Large intestine (tissue), 3 donors: ENCODE measurements around the gene GDNF. TPM values are rescaled to one million over a fixed set of nuclear protein-coding genes. Genes with fewer than 3 reads are reported as not detected.
"Not testable (repeated sequence)": the region's sequence is repeated elsewhere in the genome, so short reads cannot be mapped to it uniquely, and the experiment has no call there.

Experiments used
- DNase-seq, 2 donors: peaks; one replicate each; pipeline versions ENCODE4 v3.0.0 to v3.0.0-alpha.2; 2013
- H3K27ac ChIP-seq: one replicate; pipeline ENCODE4 v1.5.1; 2013; ENCODE audit warnings: low read length
- H3K27me3 ChIP-seq: 2 replicates; pipeline ENCODE4 v1.6.1; 2013; ENCODE audit warnings: low read length; ENCODE audit not compliant: control insufficient read depth, insufficient read depth
- H3K36me3 ChIP-seq: 2 replicates; pipeline ENCODE4 v1.6.1; 2013; ENCODE audit warnings: low read length; ENCODE audit not compliant: control insufficient read depth, insufficient read depth
- H3K4me1 ChIP-seq: one replicate; pipeline ENCODE4 v1.6.1; 2013; ENCODE audit warnings: low read length; ENCODE audit not compliant: control insufficient read depth, insufficient read depth
- H3K4me3 ChIP-seq: one replicate; pipeline ENCODE4 v1.5.1; 2013; ENCODE audit warnings: low read length
- H3K9me3 ChIP-seq: one replicate; pipeline ENCODE4 v1.6.1; 2013; ENCODE audit warnings: mild to moderate bottlenecking, low read depth, low read length, moderate library complexity; ENCODE audit not compliant: control insufficient read depth
- WGBS: methylation state at CpG from one replicate; pipeline ENCODE4 v1.1.5; 2013; ENCODE audit warnings: low lambda C conversion rate; ENCODE audit not compliant: insufficient coverage; 5-methylcytosine and 5-hydroxymethylcytosine counted together
- polyA plus RNA-seq: library from polyadenylated mRNA; unstranded; fragments of 120-200 nt; gene quantifications from one replicate; pipeline ENCODE4 v1.2.1, GENCODE V29; 2013

Gene GDNF
- polyA plus RNA-seq, 1 donor: 4.2 TPM

- Histone ChIP-seq H3K27ac (no peak overlapping the region), H3K4me3 (no peak overlapping the region), H3K27me3 (no peaks in the 10 kb centered on the region), H3K9me3 (no peaks in the 10 kb centered on the region), H3K36me3 (no peaks in the 10 kb centered on the region), H3K4me1 (no peaks in the 10 kb centered on the region)
- 86% methylated on average over 1 of the region's 5 CpGs for WGBS
- no peak for DNase-seq
These were observed 52.9 kb downstream of the GDNF start for GRCh38 chr5:37786862-37787519.

GRCh38 chr5:37786416-37786815 is 53.4 kb downstream of the GDNF start:
- Histone ChIP-seq H3K4me3 (no peak overlapping the region), H3K36me3 (no peaks in the 10 kb centered on the region), H3K27ac (no peak overlapping the region), H3K27me3 (no peaks in the 10 kb centered on the region), H3K9me3 (no peaks in the 10 kb centered on the region), H3K4me1 (no peaks in the 10 kb centered on the region)
- DNase-seq: no peak
- WGBS: no CpG with 5 or more reads among the region's 2 CpGs

DNA sequence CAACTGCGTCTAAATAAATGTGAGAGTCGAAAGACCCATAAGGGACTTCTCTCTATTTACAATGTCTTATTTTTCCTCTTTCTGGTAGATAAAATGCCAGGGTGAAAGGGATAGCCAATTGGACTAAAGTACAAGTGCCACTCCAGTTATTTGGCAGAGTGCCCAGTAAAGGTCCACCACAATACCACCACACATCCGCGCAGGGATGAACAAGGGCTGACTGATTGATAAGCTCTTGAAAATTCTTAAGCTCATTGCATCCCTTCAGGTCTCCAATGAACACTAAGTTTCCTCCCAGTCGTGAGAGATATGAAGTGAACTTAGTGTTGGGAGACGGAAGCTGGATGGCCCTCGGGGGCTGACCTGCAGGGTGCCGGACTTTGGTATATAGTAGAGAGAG is 58.4 kb downstream of the GDNF start:
- H3K27ac ChIP-seq, H3K9me3 ChIP-seq, DNase-seq, H3K36me3 ChIP-seq, H3K4me3 ChIP-seq, H3K27me3 ChIP-seq, H3K4me1 ChIP-seq: not testable (repeated sequence)
- WGBS: no CpG with 5 or more reads among the region's 8 CpGs

DNA sequence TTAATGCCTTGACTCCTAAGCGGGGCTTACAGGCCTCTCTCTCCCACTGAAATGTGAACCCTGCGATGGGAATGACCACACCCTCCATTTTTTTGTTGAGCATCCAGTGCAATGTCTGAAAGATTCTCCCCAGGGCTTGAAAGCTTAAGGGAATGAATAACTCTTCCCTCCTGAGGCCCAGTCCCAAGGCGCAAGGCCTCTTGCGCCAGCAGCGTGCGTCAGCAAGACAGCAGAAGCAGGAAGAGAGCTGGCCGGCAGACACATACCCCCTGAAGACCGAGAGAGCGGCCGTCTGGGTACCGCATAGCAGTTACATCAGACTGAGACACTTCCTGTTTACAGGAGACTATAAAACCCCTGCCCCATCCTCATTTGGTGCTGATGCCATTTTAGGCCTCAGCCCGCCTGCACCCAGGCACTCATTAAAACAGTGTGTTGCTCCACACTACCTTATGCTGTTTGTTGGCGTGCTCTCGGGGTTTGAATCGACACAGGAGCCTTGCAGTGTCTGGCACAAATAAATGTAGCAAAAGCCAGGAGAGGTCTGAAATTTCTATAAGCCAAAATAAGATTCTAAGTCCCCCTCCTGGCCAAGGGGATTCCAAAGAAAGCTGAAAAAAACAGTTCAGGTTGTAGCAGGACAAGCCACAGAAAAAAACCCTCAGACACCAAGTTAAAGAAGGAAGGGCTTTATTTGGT is 62.3 kb downstream of the GDNF start:
- WGBS: no CpG with 5 or more reads among the region's 15 CpGs
- no peaks in the 10 kb centered on the region for H3K4me1 ChIP-seq
- H3K27ac ChIP-seq: no peak overlapping the region
- no peaks in the 10 kb centered on the region for H3K36me3 ChIP-seq
- DNase-seq: no peak
- H3K27me3 ChIP-seq: no peaks in the 10 kb centered on the region
- H3K4me3 ChIP-seq: no peak overlapping the region
- no peaks in the 10 kb centered on the region for H3K9me3 ChIP-seq

GRCh38 chr5:37776826-37777225 is 63.0 kb downstream of the GDNF start:
- no peaks in the 10 kb centered on the region for H3K27me3 ChIP-seq
- no peaks in the 10 kb centered on the region for H3K9me3 ChIP-seq
- no peaks in the 10 kb centered on the region for H3K4me1 ChIP-seq
- DNase-seq: peak in 1 of 2 donors; percentile 16
- no peak overlapping the region for H3K4me3 ChIP-seq
- WGBS: no CpG with 5 or more reads among the region's 7 CpGs
- no peaks in the 10 kb centered on the region for H3K36me3 ChIP-seq
- no peak overlapping the region for H3K27ac ChIP-seq

DNA sequence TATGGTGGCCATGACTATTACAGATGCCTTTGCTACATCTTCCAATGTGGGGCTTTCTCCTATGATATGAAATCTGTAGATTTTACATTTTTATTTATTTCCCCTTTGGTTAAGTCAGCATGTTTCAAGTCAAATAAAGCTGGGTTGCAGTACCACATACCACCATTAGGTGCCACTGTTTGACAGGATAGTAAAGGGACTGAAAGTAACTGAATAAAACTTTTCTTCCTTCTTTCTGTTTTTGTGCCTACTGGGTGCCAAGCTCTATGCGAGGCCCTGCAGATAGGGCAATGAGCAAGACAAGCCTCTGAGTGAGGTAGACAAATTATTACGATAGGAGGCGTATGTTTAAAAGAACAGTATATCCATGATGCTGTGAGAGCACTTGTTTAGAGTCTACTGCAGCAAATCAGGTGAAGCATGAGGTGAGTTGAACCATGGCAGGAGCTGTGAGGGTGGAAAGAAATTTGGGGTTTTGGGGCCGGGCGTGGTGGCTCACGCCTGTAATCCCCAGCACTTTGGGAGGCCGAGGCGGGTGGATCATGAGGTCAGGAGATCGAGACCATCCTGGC is 64.8 kb downstream of the GDNF start:
- Histone ChIP-seq H3K36me3 (no peaks in the 10 kb centered on the region), H3K9me3 (no peaks in the 10 kb centered on the region), H3K4me3 (no peak overlapping the region), H3K27ac (no peak overlapping the region), H3K4me1 (no peaks in the 10 kb centered on the region), H3K27me3 (no peaks in the 10 kb centered on the region)
- WGBS: no CpG with 5 or more reads among the region's 9 CpGs
- DNase-seq: no peak

GRCh38 chr5:37773809-37774208 is 66.0 kb downstream of the GDNF start:
- no peaks in the 10 kb centered on the region for H3K36me3 ChIP-seq
- WGBS: no CpG with 5 or more reads among the region's 1 CpG
- no peak overlapping the region for H3K27ac ChIP-seq

GRCh38 chr5:37772255-37772654 is 67.6 kb downstream of the GDNF start:
- no peaks in the 10 kb centered on the region for H3K9me3 ChIP-seq
- H3K36me3 ChIP-seq: no peaks in the 10 kb centered on the region
- WGBS: no CpG with 5 or more reads among the region's 2 CpGs
- DNase-seq: no peak
- no peaks in the 10 kb centered on the region for H3K27me3 ChIP-seq
- peaks cover 7% of the 10 kb centered on the region for H3K4me1 ChIP-seq
- H3K27ac ChIP-seq: no peak overlapping the region
- H3K4me3 ChIP-seq: no peak overlapping the region

More at GRCh38 chr5:37773809-37774208, 66.0 kb downstream of the GDNF start:
- H3K4me3 ChIP-seq: no peak overlapping the region
- H3K4me1 ChIP-seq: peaks cover 6% of the 10 kb centered on the region
- H3K9me3 ChIP-seq: no peaks in the 10 kb centered on the region
- no peak for DNase-seq
- no peaks in the 10 kb centered on the region for H3K27me3 ChIP-seq

DNA sequence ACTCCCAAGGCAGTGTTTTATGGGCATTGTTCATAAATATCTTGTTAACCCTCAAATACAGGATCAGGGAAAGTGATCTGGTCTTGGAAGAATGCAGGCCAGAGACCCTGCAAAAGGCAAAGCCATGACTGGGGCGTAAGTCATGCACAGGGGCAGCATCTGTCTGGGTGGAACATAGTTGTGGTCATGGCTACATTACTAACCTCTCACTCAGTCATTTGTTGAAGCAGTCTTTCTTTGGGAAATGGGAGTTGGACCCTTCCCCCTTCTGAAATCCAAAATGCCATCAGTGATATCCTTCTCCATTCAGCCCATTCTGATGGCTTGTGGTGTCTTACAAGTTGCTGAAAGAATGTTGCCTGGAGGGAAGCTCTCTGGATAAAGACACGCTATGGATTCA is 68.1 kb downstream of the GDNF start:
- Histone ChIP-seq H3K27me3 (no peaks in the 10 kb centered on the region), H3K9me3 (no peaks in the 10 kb centered on the region), H3K36me3 (no peaks in the 10 kb centered on the region), H3K27ac (no peak overlapping the region), H3K4me3 (no peak overlapping the region), H3K4me1 (peaks cover 7% of the 10 kb centered on the region)
- no peak for DNase-seq
- WGBS: 80% methylated on average over 1 of the region's 2 CpGs

- H3K4me1 ChIP-seq: peaks cover 7% of the 10 kb centered on the region
- no CpG with 5 or more reads among the region's 3 CpGs for WGBS
- no peaks in the 10 kb centered on the region for H3K36me3 ChIP-seq
- H3K27ac ChIP-seq: no peak overlapping the region
- H3K9me3 ChIP-seq: no peaks in the 10 kb centered on the region
- H3K4me3 ChIP-seq: no peak overlapping the region
- DNase-seq: no peak
- H3K27me3 ChIP-seq: no peaks in the 10 kb centered on the region
These were observed 68.6 kb downstream of the GDNF start for GRCh38 chr5:37771203-37771611.
